RWPE2 (cell line): Measurements from ENCODE around the gene ERBIN.

Source experiments
- ATAC-seq: fragments of 200-7000 bp; cut with Tn5 transposase; 3 replicates; pipeline ENCODE4 v1.9.1; 2021; ENCODE audit warnings: low read depth
- DNase-seq: peaks from one replicate; pipeline ENCODE4 v3.0.0-alpha.2; 2020; ENCODE audit warnings: low spot score
- H3K27ac ChIP-seq: fragments of 450-650 bp; 2 replicates; pipeline ENCODE4 v1.5.1; 2017; ENCODE audit warnings: mild to moderate bottlenecking; ENCODE audit not compliant: poor library complexity, severe bottlenecking
- H3K27me3 ChIP-seq: fragments of 250-450 bp; sonication (Bioruptor Pico); 2 replicates; pipeline ENCODE4 v1.5.1; 2021; ENCODE audit warnings: mild to moderate bottlenecking, moderate library complexity; ENCODE audit not compliant: insufficient read depth, poor library complexity, severe bottlenecking
- H3K36me3 ChIP-seq: fragments of 250-450 bp; sonication (Bioruptor Pico); 2 replicates; pipeline ENCODE4 v1.5.1; 2020; ENCODE audit warnings: low read depth, mild to moderate bottlenecking, moderate library complexity
- H3K4me1 ChIP-seq: fragments of 250-450 bp; sonication (Bioruptor Pico); 2 replicates; pipeline ENCODE4 v1.5.1; 2021; ENCODE audit warnings: mild to moderate bottlenecking, moderate library complexity; ENCODE audit not compliant: insufficient read depth, poor library complexity, severe bottlenecking
- H3K4me3 ChIP-seq: fragments of 250-450 bp; sonication (Bioruptor Pico); 2 replicates; pipeline ENCODE4 v1.5.1; 2021; ENCODE audit warnings: mild to moderate bottlenecking, moderate library complexity; ENCODE audit not compliant: severe bottlenecking
- H3K9me3 ChIP-seq: fragments of 250-450 bp; sonication (Bioruptor Pico); 2 replicates; pipeline ENCODE4 v1.5.1; 2021; ENCODE audit warnings: mild to moderate bottlenecking, moderate library complexity; ENCODE audit not compliant: severe bottlenecking
- TF ChIP-seq, protein P1 (sequence below): fragments of 450-650 bp; IDR thresholded peaks from one replicate; pipeline ENCODE4 v1.5.1; 2017; ENCODE audit warnings: mild to moderate bottlenecking, moderate library complexity; ENCODE audit not compliant: poor library complexity, severe bottlenecking

The ERBIN gene

DNA sequence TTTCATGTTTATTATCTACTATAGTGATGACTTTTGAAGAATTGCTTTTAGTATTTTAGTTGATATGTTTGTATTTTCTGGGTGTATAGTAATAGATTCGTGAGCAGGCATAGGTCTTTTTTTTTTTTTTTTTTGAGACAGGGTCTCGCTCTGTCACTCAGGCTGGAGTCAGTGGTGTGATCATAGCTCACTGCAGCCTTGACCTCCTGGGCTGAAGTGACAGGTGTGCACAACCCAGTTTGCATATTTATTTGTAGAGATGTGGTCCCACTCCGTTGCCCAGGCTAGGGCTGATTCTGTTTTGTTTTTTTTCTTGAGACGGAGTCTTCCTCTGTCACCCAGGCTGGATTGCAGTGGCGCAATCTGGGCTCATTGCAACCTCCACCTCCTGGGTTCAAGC, 11.9 kb downstream of the ERBIN start:
- Histone ChIP-seq H3K27ac (no peak overlapping the region), H3K36me3 (peaks cover 17% of the 10 kb centered on the region), H3K9me3 (no peaks in the 10 kb centered on the region), H3K4me1 (peaks cover 5% of the 10 kb centered on the region), H3K4me3 (no peak overlapping the region), H3K27me3 (no peaks in the 10 kb centered on the region)
- DNase-seq (no peak), ATAC-seq (no peak)
- TF ChIP-seq, protein P1, sequence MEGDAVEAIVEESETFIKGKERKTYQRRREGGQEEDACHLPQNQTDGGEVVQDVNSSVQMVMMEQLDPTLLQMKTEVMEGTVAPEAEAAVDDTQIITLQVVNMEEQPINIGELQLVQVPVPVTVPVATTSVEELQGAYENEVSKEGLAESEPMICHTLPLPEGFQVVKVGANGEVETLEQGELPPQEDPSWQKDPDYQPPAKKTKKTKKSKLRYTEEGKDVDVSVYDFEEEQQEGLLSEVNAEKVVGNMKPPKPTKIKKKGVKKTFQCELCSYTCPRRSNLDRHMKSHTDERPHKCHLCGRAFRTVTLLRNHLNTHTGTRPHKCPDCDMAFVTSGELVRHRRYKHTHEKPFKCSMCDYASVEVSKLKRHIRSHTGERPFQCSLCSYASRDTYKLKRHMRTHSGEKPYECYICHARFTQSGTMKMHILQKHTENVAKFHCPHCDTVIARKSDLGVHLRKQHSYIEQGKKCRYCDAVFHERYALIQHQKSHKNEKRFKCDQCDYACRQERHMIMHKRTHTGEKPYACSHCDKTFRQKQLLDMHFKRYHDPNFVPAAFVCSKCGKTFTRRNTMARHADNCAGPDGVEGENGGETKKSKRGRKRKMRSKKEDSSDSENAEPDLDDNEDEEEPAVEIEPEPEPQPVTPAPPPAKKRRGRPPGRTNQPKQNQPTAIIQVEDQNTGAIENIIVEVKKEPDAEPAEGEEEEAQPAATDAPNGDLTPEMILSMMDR = no peak

DNA sequence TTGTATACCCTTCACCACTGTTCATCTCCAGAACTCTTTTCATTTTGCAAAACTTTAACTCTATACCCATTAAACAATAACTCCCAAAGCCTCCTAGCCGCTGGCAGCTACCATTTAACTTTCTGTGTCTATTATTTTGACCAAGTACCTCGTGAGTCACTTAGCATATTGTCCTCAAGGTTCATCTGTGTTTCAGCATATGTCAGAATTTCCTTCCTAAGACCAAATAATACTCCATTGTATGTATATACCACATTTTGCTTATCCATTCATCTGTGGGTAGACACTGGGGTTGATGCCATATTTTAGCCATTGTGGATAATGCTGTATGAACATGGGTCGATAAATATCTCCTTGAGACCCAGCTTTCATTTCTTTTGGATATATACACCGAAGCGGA, 17.4 kb downstream of the ERBIN start:
- DNase-seq (no peak), ATAC-seq (no peak)
- H3K36me3 ChIP-seq = peaks cover 5% of the 10 kb centered on the region
- H3K27me3 ChIP-seq = no peaks in the 10 kb centered on the region
- no peak overlapping the region for H3K27ac ChIP-seq
- H3K4me3 ChIP-seq = no peak overlapping the region
- no peaks in the 10 kb centered on the region for H3K4me1 ChIP-seq
- H3K9me3 ChIP-seq = no peaks in the 10 kb centered on the region
- TF ChIP-seq, protein P1 = no peak

GRCh38 chr5:65946198-65946745, 19.9 kb downstream of the ERBIN start:
- no peaks in the 10 kb centered on the region for H3K27me3 ChIP-seq
- no peaks in the 10 kb centered on the region for H3K4me1 ChIP-seq
- no peak overlapping the region for H3K27ac ChIP-seq
- H3K36me3 ChIP-seq = no peaks in the 10 kb centered on the region; the same call in none of the 2 replicates
- TF ChIP-seq, protein P1 = no peak
- no peaks in the 10 kb centered on the region for H3K9me3 ChIP-seq
- H3K4me3 ChIP-seq = no peak overlapping the region
- DNase-seq (no peak), ATAC-seq (no peak)

DNA sequence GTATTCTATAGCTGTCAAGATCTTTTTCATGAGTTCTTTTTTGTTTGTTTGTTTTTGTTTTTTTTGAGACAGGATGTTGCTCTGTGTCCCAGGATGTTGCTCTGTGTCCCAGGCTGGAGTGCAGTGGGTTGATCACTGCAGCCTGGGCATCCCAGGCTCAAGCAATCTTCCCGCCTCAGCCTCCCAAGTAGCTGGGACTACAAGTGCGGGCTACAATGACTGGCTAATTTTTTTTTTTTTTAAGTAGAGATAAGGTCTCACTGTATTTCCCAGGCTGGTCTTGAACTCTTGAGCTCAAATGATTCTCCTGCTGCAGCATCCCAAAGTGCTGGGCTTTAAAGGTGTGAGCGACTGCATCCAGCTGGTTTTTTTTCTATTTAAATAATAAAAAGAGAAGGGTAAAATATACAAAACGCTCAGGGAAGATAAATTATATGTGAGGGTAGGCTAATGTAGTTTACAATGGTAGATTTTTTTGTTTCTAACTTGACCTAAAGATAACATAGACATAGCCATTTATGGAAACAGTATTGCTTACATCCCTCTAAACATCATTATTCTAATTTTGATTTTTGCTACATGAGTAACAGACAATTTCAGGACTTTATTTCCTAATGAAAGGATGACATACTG, 21.9 kb downstream of the ERBIN start:
- ATAC-seq = no peak
- TF ChIP-seq, protein P1 = no peak
- peaks cover 7% of the 10 kb centered on the region for H3K36me3 ChIP-seq
- no peaks in the 10 kb centered on the region for H3K9me3 ChIP-seq
- no peaks in the 10 kb centered on the region for H3K4me1 ChIP-seq
- no peak overlapping the region for H3K27ac ChIP-seq
- no peak overlapping the region for H3K4me3 ChIP-seq
- DNase-seq = no peak
- H3K27me3 ChIP-seq = no peaks in the 10 kb centered on the region

DNA sequence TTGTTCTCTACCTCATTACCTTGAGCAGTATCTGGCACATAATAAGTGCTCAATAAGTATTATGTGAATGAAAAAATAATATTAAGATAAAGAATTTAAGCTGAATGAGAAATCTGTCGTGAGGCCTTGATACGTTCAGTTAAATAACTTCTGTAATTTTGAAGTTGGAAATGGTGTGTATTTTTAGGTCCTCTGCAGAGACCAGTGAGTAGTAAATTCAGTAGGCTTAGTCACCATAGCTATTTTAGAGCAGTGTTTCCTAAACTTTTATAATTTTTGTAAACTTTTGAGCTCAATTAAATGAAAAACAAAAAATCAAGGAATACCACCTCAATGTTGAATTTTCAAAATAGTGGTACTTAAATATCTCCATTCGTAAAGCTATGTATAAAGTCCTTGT, 25.0 kb downstream of the ERBIN start:
- H3K36me3 ChIP-seq = peaks cover 7% of the 10 kb centered on the region
- H3K4me3 ChIP-seq = no peak overlapping the region
- no peaks in the 10 kb centered on the region for H3K9me3 ChIP-seq
- no peak overlapping the region for H3K27ac ChIP-seq
- H3K4me1 ChIP-seq = no peaks in the 10 kb centered on the region
- H3K27me3 ChIP-seq = no peaks in the 10 kb centered on the region
- DNase-seq (no peak), ATAC-seq (no peak)
- TF ChIP-seq, protein P1 = no peak
